Measurements from ENCODE around the gene KLK3.
A peak's percentile ranks its signal among the peaks of the same experiment; 100 is the strongest.

KLK3 gene

DNA sequence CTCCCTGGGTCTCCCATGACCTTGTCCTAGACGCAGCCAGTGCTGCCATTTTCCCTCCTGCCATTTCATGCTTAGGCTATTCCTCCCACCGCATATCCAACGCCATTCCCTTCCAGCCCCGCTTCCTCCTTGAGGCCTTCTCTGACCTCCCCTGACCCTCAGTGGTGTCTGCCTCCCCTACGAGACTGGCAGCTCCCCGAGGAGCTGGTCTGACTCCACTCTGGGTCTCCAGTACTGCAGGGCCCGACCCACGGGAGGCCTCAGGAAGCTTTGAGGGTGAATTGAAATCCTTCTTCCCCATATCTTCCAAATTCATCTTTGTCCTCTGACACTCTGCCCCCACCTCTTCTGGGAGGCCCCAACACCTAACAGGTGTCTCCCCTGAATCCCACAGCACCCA lies 22.0 kb upstream of the KLK3 start:
- no peak for DNase-seq

DNA sequence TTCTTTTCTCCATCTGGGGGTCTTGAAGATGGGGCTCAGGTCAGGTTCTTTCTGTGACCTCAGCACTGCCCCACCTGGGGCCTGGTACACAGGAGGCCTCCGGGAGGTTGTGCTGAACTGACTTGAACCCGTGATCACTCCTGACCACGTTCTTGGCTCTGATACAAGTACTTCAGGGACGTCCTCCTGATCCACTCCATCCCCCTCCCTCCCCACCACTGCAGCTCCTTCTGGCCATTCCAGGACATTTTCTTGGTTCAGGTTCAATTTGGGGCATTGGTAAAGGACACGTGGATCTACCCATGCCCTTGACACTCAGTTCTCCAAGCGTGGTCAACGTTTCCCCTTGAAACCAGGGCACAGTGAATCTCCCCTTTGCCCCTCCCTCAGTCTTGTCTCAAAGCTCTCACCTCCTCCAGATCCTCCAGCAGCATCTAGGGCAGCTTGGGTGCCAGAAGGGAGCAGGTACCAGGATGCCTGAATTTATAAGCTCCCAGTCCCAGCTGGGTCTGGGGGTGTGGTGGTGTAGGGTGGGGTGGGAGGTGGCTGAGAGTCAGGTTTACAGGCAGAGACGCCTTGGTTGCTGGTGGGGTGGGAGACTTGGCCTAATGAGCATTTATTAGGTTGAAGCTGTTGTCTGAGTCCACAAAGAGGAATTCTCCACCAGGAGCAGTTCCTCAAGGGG lies 21.5 kb upstream of the KLK3 start, which contains the start of gene KLK15:
KLK15 (minus strand) TSS at position 458 of the 685 bp plus-strand sequence. CDS start 2,082 bp downstream, outside the sequence.
- DNase-seq = no peak

DNA sequence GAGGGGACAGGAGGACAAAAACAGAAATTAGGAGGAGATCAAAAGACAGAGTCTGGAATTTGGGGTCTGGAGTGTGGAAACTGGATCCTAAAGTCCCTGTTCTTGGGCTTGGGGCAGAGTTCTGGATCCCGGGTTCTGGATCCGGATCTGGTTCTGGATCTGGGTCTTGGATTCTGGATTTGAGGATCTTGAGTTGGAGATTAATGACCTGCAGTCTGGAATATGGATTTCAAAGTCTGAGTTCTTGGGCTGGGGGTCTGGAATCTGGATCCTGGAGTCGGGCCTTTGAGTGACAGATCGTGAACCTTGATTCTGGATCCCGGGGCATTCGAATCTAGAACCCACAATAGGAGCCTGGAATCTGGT lies 20.9 kb upstream of the KLK3 start:
- DNase-seq = no peak

GRCh38 chr19:50835103-50835784 lies 19.5 kb upstream of the KLK3 start:
- no peak for DNase-seq

GRCh38 chr19:50835785-50836542 lies 18.8 kb upstream of the KLK3 start:
- peak; percentile 43 to 64 for DNase-seq

DNA sequence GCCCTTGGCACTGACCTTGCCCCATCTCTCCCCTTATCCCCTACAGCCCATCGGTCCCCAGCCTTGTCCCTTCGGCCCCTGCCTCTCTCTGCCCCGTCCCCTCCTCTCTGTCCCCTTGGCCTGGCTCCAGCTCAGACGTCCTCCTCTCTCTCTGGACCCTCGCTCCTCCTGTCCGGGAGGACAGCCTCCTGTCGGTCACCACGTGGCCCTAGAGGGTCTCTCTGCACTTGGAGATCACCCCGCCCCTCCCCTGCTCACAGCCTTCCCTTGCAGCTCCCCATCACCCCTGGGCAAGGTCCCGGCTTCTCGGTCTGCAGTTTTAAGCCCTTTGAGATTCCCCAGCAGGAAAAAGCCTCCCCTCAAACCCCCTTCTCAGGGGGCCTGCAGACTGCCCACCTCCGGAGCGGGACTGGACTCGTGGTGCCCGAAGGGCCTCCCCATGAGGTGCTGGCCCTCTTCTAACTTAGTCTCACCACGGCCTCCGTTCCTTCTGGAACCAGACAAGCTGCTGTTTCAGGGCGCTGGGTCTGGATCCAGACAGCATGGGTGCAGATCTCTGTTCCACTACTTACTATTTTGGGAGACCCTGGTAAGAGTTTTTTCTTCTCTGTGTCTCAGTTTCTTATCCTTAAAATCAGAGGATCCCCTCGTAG lies 18.0 kb upstream of the KLK3 start:
- DNase-seq = no peak

GRCh38 chr19:50837300-50837699 lies 17.4 kb upstream of the KLK3 start:
- no peak for DNase-seq

- no peak for DNase-seq
These were observed 16.5 kb upstream of the KLK3 start for GRCh38 chr19:50838239-50838638.

- no peak for DNase-seq
These were observed 14.7 kb upstream of the KLK3 start for GRCh38 chr19:50839712-50840655.

DNA sequence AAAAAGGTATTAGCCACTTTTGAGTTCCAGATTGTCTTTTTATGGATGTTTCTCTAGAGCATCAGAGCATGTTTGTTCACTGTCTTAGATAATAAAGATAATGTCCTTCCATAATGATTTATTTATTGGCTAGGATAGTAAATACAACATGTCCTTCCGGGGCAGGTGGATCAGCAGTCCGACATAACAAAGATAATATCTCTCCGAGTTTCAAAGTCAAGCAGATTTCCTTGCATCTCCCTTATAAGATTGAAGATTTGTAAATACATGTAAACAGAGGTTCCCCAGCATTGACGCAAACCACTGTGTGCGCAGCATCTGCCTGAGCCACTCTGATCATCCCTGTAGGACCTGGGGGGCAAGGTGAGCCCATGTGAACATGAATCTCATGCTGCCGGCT lies 12.6 kb upstream of the KLK3 start:
- DNase-seq = no peak

DNA sequence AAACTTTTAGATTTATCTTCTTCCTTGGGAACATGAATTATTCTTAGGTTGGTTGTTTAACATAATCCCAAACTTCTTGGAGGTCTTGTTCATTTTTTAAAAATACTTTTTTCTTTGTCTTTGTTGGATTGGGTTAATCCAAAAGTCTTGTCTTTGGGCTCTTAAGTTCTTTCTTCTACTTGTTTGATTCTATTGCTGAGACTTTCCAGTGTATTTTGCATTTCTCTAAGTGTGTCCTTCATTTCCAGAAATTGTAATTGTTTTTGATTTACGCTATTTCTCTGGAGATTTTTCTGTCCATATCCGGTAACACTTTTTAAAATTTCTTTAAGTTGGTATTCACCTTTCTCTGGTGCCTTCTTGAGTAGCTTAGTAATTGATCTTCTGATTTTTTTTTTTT lies 11.5 kb upstream of the KLK3 start:
- no peak for DNase-seq

- DNase-seq = no peak
These were observed 11.0 kb upstream of the KLK3 start for GRCh38 chr19:50843701-50844221.

DNA sequence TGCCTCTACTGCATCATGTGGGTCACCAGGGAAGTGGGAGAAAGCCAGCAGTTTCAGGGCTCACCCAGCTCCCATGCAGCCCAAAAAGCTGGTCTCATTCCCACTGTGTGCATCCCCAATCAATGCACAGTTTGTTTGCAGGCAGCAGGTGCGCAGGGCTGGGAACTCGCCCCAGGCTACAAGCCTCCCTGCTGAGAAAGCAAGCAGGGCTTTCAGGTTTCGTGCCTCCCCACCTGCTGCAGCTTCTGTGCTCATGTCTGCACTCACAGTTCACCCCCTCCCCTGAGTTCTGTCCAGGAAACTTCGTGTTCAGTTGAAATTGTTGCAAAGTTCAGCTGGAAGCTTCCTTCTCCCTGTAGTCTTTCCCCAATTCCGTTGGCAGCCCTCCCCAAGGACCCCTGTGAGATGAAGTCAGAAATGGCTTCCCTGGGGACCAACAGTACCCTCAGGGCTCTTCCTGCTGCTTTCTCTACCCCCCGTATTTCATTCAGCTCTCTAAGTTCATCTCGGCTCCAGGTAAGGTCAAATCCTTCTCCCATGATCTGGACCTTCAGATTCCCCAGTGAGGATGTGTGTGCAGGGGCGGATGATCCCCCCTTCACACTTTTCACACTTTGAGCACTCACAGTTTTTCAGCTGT lies 10.3 kb upstream of the KLK3 start:
- DNase-seq = no peak

GRCh38 chr19:50850738-50851137 lies 4.0 kb upstream of the KLK3 start:
- DNase-seq = no peak

GRCh38 chr19:50851620-50852019 lies 3.1 kb upstream of the KLK3 start:
- DNase-seq = no peak

DNA sequence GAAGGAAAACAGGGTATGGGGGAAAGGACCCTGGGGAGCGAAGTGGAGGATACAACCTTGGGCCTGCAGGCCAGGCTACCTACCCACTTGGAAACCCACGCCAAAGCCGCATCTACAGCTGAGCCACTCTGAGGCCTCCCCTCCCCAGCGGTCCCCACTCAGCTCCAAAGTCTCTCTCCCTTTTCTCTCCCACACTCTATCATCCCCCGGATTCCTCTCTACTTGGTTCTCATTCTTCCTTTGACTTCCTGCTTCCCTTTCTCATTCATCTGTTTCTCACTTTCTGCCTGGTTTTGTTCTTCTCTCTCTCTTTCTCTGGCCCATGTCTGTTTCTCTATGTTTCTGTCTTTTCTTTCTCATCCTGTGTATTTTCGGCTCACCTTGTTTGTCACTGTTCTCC lies 2.7 kb downstream of the KLK3 start:
- no peak for DNase-seq

- DNase-seq = no peak
These were observed 4.2 kb downstream of the KLK3 start for GRCh38 chr19:50858886-50859285.

- no peak for DNase-seq
These were observed 5.1 kb downstream of the KLK3 start for GRCh38 chr19:50859849-50860248.

DNA sequence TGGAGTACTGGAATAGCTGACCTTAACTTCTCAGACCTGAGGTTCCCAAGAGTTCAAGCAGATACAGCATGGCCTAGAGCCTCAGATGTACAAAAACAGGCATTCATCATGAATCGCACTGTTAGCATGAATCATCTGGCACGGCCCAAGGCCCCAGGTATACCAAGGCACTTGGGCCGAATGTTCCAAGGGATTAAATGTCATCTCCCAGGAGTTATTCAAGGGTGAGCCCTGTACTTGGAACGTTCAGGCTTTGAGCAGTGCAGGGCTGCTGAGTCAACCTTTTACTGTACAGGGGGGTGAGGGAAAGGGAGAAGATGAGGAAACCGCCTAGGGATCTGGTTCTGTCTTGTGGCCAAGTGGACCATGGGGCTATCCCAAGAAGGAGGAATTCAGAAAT lies 6.3 kb downstream of the KLK3 start:
- DNase-seq = no peak

- no peak for DNase-seq
These were observed 7.0 kb downstream of the KLK3 start for GRCh38 chr19:50861496-50862286.

DNA sequence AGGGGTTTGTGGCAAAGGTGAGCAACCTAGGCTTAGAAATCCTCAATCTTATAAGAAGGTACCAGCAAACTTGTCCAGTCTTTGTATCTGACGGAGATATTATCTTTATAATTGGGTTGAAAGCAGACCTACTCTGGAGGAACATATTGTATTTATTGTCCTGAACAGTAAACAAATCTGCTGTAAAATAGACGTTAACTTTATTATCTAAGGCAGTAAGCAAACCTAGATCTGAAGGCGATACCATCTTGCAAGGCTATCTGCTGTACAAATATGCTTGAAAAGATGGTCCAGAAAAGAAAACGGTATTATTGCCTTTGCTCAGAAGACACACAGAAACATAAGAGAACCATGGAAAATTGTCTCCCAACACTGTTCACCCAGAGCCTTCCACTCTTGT lies 14.8 kb downstream of the KLK3 start:
- DNase-seq = no peak
